ENCODE measurements around the gene AVL9. TPM values are rescaled to one million over a fixed set of nuclear protein-coding genes. Genes with fewer than 3 reads are reported as not detected.

The AVL9 gene
- total and polyA plus RNA-seq, 12 donors, result 6.3 to 21.7 (median 15.1) TPM

DNA sequence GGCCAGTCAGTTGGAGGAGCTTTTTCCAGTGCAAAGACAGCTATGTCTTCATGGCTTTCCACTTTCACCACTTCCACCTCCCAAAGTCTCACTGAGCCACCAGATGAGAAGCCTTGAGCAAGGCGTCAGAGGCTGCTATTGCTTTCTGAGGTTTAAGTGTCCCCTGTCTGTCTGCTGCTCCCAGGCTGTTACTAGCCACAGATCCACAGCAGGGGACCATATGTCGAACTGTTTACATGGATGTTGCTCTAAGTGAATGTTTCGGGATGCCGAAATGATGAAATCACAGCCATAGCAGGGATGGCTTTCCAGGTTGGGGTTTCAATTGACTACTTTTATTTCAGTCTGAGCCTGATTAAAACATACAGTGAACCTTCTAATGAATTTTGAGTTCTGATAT lies 88.5 kb downstream of the AVL9 start:
- Histone ChIP-seq H3K27ac (no peak overlapping the region), H3K4me3 (no peak overlapping the region), H3K4me1 (peaks cover 0 to 44% (median 33%) of the 10 kb centered on the region in 9 donors), H3K27me3 (no peaks in the 10 kb centered on the region), H3K9me3 (no peaks in the 10 kb centered on the region), H3K36me3 (peaks cover 0 to 75% (median 35%) of the 10 kb centered on the region in 9 donors)
- intact Hi-C loops (cut with DNase I), result loop anchor here in 5 of 10 donors (10.0 kb wide), 1 partner anchor 89 kb away; the partner anchor contains the start of genes AVL9 (in 5 of the 5) and LSM5 (in 5 of the 5)
- TF ChIP-seq, protein P1, sequence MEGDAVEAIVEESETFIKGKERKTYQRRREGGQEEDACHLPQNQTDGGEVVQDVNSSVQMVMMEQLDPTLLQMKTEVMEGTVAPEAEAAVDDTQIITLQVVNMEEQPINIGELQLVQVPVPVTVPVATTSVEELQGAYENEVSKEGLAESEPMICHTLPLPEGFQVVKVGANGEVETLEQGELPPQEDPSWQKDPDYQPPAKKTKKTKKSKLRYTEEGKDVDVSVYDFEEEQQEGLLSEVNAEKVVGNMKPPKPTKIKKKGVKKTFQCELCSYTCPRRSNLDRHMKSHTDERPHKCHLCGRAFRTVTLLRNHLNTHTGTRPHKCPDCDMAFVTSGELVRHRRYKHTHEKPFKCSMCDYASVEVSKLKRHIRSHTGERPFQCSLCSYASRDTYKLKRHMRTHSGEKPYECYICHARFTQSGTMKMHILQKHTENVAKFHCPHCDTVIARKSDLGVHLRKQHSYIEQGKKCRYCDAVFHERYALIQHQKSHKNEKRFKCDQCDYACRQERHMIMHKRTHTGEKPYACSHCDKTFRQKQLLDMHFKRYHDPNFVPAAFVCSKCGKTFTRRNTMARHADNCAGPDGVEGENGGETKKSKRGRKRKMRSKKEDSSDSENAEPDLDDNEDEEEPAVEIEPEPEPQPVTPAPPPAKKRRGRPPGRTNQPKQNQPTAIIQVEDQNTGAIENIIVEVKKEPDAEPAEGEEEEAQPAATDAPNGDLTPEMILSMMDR (IDR thresholded peaks at IDR 0.05), result no peak
- DNase-seq (no peak), ATAC-seq (no peak)
- WGBS, 2 donors, result 95% methylated on average over 4 of the region's 4 CpGs

DNA sequence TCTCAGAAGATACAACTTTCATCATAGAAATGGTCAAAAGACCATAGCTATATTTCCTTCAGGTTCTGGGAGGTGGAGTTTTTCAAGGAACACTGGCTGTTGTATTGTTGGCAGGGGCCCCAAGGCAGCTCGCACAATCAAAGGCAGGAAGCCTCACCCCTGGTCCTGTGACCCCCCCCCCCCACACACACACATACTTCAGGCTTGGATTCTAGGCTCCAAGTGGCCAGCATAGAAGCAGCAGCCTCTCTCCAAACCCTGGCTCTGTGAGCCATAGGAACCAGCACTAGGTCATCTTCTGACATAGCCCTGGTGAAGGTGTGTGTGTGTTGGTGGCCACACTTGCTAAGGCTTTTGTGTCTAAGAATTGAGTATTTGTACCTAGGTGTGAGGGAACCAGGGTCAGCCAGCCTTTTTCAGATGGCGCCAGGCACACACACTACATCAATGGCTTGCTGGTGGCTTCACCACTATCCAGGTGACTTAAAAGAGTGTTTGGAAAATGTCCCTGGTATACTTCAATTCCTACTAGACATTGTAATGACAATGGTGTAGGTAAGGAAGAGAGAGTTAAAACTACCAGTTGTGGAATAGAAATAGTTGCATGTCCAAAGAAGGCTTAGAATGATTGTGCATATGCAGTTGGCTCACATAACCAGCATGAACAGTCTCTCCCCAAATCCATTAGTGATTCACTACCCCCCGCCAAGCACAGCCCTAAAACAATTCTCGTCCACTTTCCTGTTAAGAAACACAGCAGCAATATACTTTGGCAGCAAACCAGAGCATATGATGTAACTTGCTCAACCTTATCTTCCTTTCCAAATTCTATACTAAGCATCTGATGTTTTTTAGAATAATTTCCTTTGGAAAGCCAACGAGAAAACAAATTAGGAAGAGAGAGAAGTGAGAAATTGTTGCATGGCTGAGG lies 91.3 kb downstream of the AVL9 start:
- peak overlapping the region; percentile 33 to 93 (median 84) for H3K27ac ChIP-seq
- ATAC-seq, result peak; percentile 48 to 86 (median 73)
- intact Hi-C loops (cut with DNase I), result loop anchor here in 6 of 10 donors (5.0 to 10.0 kb wide), 2 partner anchors 92 to 94 kb away; partner anchors contain the start of genes LSM5 (in 6 of the 6) and AVL9 (in 5 of the 6)
- H3K27me3 ChIP-seq, result no peaks in the 10 kb centered on the region
- TF ChIP-seq, protein P1 (IDR thresholded peaks at IDR 0.05), result no peak
- 30 to 32% methylated on average over 5 of the region's 5 CpGs for WGBS, 2 donors
- DNase-seq, result peak; percentile 47 to 76
- peaks cover 0 to 71% (median 35%) of the 10 kb centered on the region in 9 donors for H3K36me3 ChIP-seq
- peaks cover 3 to 50% (median 40%) of the 10 kb centered on the region in 9 donors for H3K4me1 ChIP-seq
- peak overlapping the region in 3 of 10 donors; percentile 10 to 17 (median 12) for H3K4me3 ChIP-seq
- no peaks in the 10 kb centered on the region for H3K9me3 ChIP-seq

DNA sequence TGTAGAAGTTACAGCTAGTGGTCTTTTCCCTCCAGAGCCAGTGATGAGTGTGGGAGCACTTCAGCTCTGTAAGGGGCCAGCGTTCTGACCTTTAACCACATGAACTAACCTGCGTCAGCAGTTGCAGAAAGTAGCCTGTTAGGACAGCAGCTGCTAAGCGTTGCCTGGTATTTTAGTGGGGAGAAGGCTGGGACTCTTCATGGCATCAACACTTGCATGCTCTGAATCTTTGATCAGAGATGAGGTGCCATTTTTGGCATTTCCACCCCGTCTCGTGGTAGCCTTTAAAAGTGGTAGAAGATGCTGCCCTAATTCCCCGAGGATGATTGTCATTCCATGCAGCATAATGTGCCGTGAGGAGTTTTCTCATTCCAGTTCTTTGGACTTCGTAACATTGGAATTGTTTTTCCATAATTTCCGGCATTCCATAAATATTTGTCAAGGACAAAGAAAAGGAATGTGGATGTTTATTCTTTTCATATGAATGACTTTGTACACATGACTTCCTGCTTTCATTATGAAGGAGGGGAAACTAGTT lies 92.2 kb downstream of the AVL9 start:
- peak overlapping the region in 3 of 10 donors; percentile 10 to 17 (median 12) for H3K4me3 ChIP-seq
- WGBS, 2 donors, result 12 to 16% methylated on average over 9 of the region's 9 CpGs
- H3K27me3 ChIP-seq, result no peaks in the 10 kb centered on the region
- peaks cover 0 to 69% (median 34%) of the 10 kb centered on the region in 9 donors for H3K36me3 ChIP-seq
- TF ChIP-seq, protein P1 (IDR thresholded peaks at IDR 0.05), result no peak
- no peaks in the 10 kb centered on the region for H3K9me3 ChIP-seq
- peaks cover 3 to 50% (median 40%) of the 10 kb centered on the region in 9 donors for H3K4me1 ChIP-seq
- peak overlapping the region in 9 of 10 donors; percentile 60 to 93 (median 85) for H3K27ac ChIP-seq
- intact Hi-C loops (cut with DNase I), result loop anchor here in 6 of 10 donors (5.0 to 10.0 kb wide), 2 partner anchors 93 to 95 kb away; partner anchors contain the start of genes LSM5 (in 6 of the 6) and AVL9 (in 5 of the 6)
- peak in 1 of 2 donors; percentile 60 for DNase-seq
- peak; percentile 51 to 91 (median 81) for ATAC-seq

DNA sequence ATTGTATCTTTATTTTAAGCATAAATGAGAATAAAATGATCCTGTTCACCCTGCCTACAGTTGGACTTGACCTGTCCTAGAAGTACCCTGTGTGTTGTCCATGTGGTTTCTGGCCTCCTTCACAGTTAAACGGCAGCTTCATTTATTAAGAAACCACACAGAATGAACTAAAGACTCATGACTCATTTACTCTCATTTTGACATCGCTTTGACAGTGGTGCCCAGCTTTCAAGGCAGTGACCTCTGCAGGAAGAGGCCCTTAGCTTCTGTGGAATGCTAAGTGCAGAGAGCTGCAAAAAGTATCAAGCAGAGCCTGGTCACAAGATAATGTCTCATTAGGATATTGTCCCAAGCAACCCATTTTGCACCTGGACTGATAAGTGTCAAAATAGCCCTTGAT lies 93.4 kb downstream of the AVL9 start:
- H3K27ac ChIP-seq, result peak overlapping the region in 8 of 10 donors; percentile 65 to 93 (median 86)
- TF ChIP-seq, protein P1 (IDR thresholded peaks at IDR 0.05), result no peak
- H3K36me3 ChIP-seq, result peaks cover 0 to 63% (median 23%) of the 10 kb centered on the region in 9 donors
- DNase-seq (no peak), ATAC-seq (peak in 6 of 8 donors; percentile 30 to 58 (median 36))
- whole genome bisulfite sequencing, 2 donors, result 18 to 23% methylated on average over 2 of the region's 2 CpGs
- H3K27me3 ChIP-seq, result no peaks in the 10 kb centered on the region
- H3K4me3 ChIP-seq, result no peak overlapping the region
- intact Hi-C loops (cut with DNase I), result loop anchor here in 6 of 10 donors (5.0 to 10.0 kb wide), 2 partner anchors 94 to 96 kb away; partner anchors contain the start of genes LSM5 (in 6 of the 6) and AVL9 (in 5 of the 6)
- H3K4me1 ChIP-seq, result peaks cover 3 to 50% (median 40%) of the 10 kb centered on the region in 9 donors
- H3K9me3 ChIP-seq, result no peaks in the 10 kb centered on the region

All from heart right ventricle (tissue), 16 donors.